Stimulated activated CD8-positive, alpha-beta memory T cell treated with anti-CD3 and anti-CD28 coated beads, Interleukin-7, amount 100 ng/mL, for 24 hours (primary cell): Measurements from ENCODE around the gene PCDHGB4.
"Not testable (repeated sequence)": the region's sequence is repeated elsewhere in the genome, so short reads cannot be mapped to it uniquely, and the experiment has no call there.

Source experiments
- DNase-seq: peaks from one replicate; pipeline ENCODE4 v3.0.0-alpha.2; 2020; ENCODE audit warnings: low read depth

Gene PCDHGB4

GRCh38 chr5:141387557-141388311 lies at the start of gene PCDHGB4:
TSS of gene PCDHGB4 (plus strand) at chr5:141387698. CDS start at chr5:141387885, 187 bp downstream.
- not testable (repeated sequence) for DNase-seq

DNA sequence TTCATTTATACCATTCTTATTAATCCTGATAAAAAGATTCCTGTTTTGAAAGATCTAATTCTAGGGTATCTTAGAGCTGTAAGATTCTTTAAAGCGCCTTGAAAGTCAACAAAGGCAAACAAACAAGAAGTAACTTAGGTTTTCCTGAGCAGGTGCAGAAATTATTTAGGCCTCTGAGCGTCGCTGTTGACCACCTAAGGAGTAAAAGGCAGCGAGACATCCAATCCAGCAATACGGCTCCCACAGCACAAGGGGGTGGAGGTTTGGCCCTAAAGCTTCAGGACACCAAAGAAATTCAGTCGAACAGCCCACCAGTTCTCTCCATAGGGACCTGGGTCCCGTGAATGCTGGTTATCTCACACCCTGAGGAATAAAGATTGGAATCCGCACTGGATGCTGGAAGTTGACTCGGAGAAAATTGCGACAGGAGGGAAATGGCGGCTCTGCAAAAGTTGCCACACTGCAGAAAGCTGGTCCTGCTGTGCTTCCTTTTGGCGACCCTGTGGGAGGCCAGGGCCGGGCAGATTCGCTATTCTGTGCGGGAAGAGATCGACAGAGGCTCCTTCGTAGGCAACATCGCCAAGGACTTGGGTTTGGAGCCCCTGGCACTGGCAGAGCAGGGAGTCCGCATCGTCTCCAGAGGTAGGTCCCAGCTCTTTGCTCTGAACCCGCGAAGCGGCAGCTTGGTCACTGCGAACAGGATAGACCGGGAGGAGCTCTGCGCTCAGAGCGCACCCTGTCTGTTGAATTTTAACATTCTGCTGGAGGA lies 48.8 kb upstream of the PCDHGB4 start, which contains the start of gene PCDHGA2:
TSS of gene PCDHGA2 (plus strand) at position 223 of the 769 bp plus-strand sequence.
- no peak for DNase-seq

- DNase-seq, result not testable (repeated sequence)
Observed at GRCh38 chr5:141340781-141341354, 46.6 kb upstream of the PCDHGB4 start.

- DNase-seq, result no peak
Observed at GRCh38 chr5:141342773-141343172, 44.7 kb upstream of the PCDHGB4 start.

DNA sequence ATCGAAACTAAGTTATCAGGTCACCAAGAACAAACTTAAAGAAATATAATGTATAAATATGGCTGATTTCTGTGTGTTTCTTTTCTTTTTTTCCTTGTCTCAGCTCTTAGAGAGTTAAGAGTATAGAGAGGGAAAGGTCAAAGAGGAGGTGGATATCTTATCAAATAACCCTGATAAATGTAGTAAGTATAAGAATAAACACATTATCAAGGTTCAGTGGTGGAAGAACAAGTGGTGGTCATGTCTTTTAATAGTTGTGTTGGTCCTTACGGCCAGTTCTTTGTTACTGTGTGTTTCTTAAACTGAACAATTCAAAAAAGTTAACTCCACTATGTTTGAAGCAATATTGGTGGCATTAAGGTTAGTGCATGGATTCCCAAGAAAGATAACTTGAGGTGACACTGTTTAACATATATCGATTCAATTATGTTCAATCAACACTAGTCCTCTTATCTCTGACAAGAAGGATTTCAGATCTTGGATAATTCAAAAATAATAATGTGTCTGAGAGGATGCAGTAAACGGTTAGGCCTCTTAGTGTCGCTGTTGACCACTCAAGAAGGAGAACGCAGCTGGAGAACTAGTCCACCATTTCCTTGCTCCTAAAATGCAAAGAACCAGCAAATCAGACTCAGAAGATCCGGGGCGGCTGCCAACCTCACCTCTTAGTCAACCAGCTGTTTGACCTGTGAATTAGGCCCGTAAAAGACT lies 44.1 kb upstream of the PCDHGB4 start, which contains the start of gene PCDHGA3:
TSS of gene PCDHGA3 (plus strand) at position 588 of the 711 bp plus-strand sequence. CDS start 205 bp downstream, outside the sequence.
- DNase-seq, result no peak

- no peak for DNase-seq
Observed at GRCh38 chr5:141343953-141344463, 43.5 kb upstream of the PCDHGB4 start.

DNA sequence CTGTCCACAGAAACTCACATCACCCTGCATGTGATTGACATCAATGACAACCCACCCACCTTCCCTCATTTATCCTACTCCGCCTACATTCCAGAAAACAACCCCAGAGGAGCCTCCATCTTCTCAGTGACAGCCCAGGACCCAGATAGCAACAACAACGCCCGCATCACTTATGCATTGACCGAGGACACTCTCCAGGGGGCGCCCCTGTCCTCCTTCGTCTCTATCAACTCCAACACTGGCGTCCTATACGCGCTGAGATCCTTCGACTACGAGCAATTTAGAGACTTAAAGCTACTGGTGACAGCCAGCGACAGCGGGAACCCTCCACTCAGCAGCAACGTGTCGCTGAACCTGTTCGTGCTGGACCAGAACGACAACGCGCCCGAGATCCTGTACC lies 42.2 kb upstream of the PCDHGB4 start:
- no peak for DNase-seq

GRCh38 chr5:141346017-141346416 lies 41.5 kb upstream of the PCDHGB4 start:
- DNase-seq, result not testable (repeated sequence)

DNA sequence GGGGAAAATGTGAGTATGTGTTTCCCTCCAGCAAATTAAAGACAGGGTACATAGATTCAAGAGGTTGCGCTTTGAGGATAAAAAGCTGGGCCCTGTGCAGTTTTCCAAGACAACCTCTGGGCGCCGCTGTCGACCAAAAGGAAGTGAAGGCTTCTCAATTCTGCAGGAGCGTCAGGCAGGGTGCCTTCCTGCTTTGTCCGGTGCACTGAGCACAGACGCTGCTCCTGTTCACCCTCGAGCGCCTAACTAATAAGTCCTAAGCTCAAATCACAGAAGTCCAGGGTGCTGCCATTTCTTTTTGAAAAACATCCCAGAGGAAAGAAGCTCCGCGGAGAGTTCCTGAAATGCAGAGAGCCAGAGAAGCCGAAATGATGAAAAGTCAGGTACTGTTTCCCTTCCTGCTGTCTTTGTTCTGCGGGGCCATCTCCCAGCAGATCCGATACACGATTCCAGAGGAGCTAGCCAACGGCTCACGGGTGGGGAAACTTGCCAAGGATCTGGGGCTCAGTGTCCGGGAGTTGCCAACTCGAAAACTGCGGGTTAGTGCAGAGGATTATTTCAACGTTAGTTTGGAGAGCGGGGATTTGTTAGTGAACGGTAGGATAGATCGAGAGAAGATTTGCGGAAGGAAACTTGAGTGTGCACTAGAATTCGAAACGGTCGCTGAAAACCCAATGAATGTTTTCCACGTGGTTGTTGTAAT lies 37.4 kb upstream of the PCDHGB4 start, which contains the start of gene PCDHGB1:
TSS of gene PCDHGB1 (plus strand) at position 183 of the 703 bp plus-strand sequence. CDS start at position 345, 162 bp downstream.
- no peak for DNase-seq

- no peak for DNase-seq
Observed at GRCh38 chr5:141351591-141351990, 35.9 kb upstream of the PCDHGB4 start.

GRCh38 chr5:141354900-141355469 lies 32.5 kb upstream of the PCDHGB4 start, which contains the start of gene PCDHGA4:
TSS of gene PCDHGA4 (plus strand) at chr5:141355021. CDS start at chr5:141355108, 87 bp downstream.
- no peak for DNase-seq

- no peak for DNase-seq
Observed at GRCh38 chr5:141355641-141356040, 31.9 kb upstream of the PCDHGB4 start.

DNA sequence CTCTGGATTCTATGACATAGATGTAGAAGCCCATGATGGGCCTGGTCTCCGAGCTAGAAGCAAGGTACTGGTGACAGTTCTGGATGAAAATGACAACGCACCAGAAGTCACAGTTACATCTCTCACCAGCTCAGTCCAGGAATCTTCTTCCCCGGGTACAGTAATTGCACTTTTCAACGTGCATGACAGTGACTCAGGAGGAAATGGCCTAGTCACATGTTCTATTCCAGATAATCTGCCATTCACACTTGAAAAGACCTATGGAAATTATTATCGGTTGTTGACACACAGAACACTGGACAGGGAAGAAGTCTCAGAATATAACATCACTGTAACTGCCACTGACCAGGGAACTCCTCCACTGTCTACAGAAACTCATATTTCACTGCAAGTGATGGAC lies 31.4 kb upstream of the PCDHGB4 start:
- no peak for DNase-seq

- DNase-seq, result no peak
Observed at GRCh38 chr5:141356950-141357349, 30.5 kb upstream of the PCDHGB4 start.

DNA sequence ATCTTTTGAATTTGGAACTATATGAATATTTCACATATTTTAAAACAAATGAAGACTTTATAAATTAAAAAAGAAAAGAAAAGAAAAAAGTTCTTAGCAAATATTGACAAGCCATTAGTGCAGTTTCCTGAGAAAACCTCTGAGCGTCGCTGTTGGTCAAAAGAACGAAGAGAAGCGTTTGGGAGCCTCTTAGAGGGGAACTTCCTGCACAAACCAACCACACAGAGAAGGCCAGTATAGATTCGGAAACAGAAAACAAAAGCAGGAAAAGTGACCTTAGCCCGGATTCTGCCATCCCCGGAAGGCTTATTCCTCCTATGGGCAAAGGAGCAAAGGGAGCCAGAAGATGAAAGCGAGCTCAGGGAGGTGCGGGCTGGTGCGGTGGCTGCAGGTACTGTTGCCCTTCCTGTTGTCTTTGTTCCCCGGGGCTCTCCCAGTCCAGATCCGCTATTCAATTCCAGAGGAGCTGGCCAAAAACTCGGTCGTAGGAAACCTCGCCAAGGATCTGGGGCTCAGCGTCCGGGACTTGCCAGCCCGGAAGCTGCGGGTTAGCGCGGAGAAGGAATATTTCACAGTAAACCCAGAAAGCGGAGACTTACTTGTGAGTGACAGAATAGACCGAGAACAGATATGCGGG lies 27.6 kb upstream of the PCDHGB4 start, which contains the start of gene PCDHGB2:
TSS of gene PCDHGB2 (plus strand) at position 205 of the 637 bp plus-strand sequence. CDS start at position 347, 142 bp downstream.
- DNase-seq, result no peak

DNA sequence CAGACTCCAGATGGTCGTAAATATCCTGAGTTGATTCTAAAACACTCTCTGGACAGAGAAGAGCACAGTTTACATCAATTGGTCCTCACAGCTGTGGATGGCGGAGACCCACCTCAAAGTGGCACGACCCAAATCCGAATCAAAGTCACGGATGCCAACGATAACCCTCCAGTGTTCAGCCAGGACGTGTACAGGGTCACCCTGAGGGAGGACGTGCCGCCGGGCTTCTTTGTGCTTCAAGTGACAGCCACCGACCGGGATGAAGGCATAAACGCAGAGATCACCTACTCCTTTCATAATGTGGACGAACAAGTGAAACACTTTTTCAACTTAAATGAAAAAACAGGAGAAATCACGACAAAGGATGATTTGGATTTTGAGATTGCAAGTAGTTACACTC lies 26.8 kb upstream of the PCDHGB4 start:
- DNase-seq, result no peak

DNA sequence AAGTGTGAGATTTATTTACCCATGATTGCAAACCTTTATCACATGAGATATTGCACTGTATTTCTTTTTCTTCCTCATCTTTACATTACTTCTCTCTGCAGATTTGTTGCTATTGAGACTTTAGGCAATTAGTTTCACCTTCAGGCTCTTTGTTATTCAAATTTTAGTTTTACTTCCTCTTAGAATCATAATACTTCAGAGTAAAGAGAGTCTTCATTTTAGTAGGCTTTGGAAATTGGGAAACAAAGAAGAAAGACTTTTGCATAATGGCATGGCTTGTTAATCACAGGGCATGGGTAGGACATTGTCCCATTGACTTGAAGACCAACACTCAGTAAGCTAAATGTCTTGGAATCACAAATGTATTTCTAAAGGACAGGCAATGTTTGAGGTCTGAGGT lies 24.8 kb upstream of the PCDHGB4 start:
- no peak for DNase-seq

DNA sequence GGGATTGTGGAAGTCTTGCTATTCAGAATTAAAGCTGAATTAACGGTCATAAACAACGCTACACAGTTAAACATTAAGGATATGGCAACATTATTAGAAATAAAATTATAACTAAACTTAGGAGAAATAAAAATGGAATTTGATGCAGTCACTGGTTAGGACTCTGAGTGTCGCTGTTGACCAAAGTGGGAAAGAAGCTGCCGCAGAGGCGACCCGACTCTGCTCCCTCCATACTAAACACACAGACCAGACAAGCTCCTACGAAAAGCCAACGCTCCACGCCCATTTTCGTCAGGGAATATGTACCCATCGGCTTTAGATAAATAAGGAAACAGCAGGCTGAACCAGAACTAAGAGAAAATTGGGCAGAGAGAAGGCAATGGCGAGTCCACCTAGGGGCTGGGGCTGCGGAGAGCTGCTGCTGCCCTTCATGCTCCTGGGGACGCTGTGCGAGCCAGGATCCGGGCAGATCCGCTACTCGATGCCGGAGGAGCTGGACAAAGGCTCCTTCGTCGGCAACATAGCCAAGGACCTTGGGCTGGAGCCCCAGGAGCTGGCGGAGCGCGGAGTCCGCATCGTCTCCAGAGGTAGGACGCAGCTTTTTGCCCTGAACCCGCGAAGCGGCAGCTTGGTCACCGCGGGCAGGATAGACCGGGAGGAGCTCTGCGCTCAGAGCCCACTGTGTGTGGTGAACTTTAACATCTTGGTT lies 23.4 kb upstream of the PCDHGB4 start, which contains the start of gene PCDHGA5:
TSS of gene PCDHGA5 (plus strand) at position 211 of the 709 bp plus-strand sequence. CDS start at position 380, 169 bp downstream.
- DNase-seq, result no peak
